ENCODE data around the gene LIN52.

Gene LIN52

GRCh38 chr14:74239848-74240793 is 155.4 kb downstream of the LIN52 start:
- ATAC-seq, result no peak

GRCh38 chr14:74240794-74241651 is 156.3 kb downstream of the LIN52 start:
- no peak for ATAC-seq

- ATAC-seq, result no peak
Measured at GRCh38 chr14:74241652-74242017, 156.9 kb downstream of the LIN52 start.

- no peak for ATAC-seq
Measured at GRCh38 chr14:74242021-74242779, 157.4 kb downstream of the LIN52 start.

- ATAC-seq, result no peak
Measured at GRCh38 chr14:74242780-74243042, 158.0 kb downstream of the LIN52 start.

- no peak for ATAC-seq
Measured at GRCh38 chr14:74243051-74243450, 158.3 kb downstream of the LIN52 start.

- ATAC-seq, result no peak
Measured at GRCh38 chr14:74244115-74244514, 159.4 kb downstream of the LIN52 start.

- no peak for ATAC-seq
Measured at GRCh38 chr14:74245292-74245691, 160.5 kb downstream of the LIN52 start.

GRCh38 chr14:74246542-74246941 is 161.8 kb downstream of the LIN52 start:
- no peak for ATAC-seq

- ATAC-seq, result no peak
Measured at GRCh38 chr14:74248017-74248416, 163.3 kb downstream of the LIN52 start.

GRCh38 chr14:74249433-74250375 is 164.9 kb downstream of the LIN52 start:
- no peak for ATAC-seq
